ENCODE data around the gene ORM2. TPM values are rescaled to one million over a fixed set of nuclear protein-coding genes. Genes with fewer than 3 reads are reported as not detected.

Gene ORM2
- total and polyA plus RNA-seq, 2 experiments from 2014 or later, result 0.76 TPM

GRCh38 chr9:114366334-114367128 lies 36.9 kb downstream of the ORM2 start:
- H3K27ac ChIP-seq (ENCODE audit: low read depth), result no peak overlapping the region
- H3K79me2 ChIP-seq (replicated peaks; ENCODE audit: insufficient read depth), result peaks cover 4% of the 10 kb centered on the region; the same call in 1 of the 2 replicates
- H3K36me3 ChIP-seq (ENCODE audit: insufficient read depth), result peaks cover under 1% of the 10 kb centered on the region; the same call in 1 of the 2 replicates
- peaks cover 60% of the 10 kb centered on the region for H3K36me3 Mint-ChIP-seq (ENCODE audit: low read depth)
- H3F3A ChIP-seq (replicated peaks; ENCODE audit: low read depth), result peaks cover 12% of the 10 kb centered on the region; the same call in 1 of the 2 replicates
- DNase-seq (ENCODE audit: low spot score) (no peak), ATAC-seq (no peak)
- H3K9me3 Mint-ChIP-seq, result no peaks in the 10 kb centered on the region
- H3K27me3 Mint-ChIP-seq (ENCODE audit: insufficient read depth, low read depth, poor library complexity), result peaks cover 2% of the 10 kb centered on the region
- H3K27ac Mint-ChIP-seq, result peak overlapping the region; percentile 37; the same call in 1 of the 2 replicates
- H3K4me2 ChIP-seq, result no peak overlapping the region
- H3K4me1 ChIP-seq (ENCODE audit: insufficient read depth), result peaks cover 26% of the 10 kb centered on the region
- H3K4me3 ChIP-seq, result no peak overlapping the region
- peaks cover 26% of the 10 kb centered on the region for H3K4me1 Mint-ChIP-seq
- H3K4me3 Mint-ChIP-seq, result no peak overlapping the region
- no peaks in the 10 kb centered on the region for H3K27me3 ChIP-seq (ENCODE audit: insufficient read depth)
- H2AFZ ChIP-seq, result no peak overlapping the region
- no peak for TF ChIP-seq NANOG (IDR thresholded peaks at IDR 0.05; ENCODE audit: borderline replicate concordance)
- no peak for TF ChIP-seq JUNB (IDR thresholded peaks at IDR 0.05; ENCODE audit: unreplicated experiment)
- TF ChIP-seq ZNF331 (CRISPR knock-in tag; IDR thresholded peaks at IDR 0.05; ENCODE audit: low read depth), result no peak
- TF ChIP-seq CTCF (conservative IDR thresholded peaks at IDR 0.05; ENCODE audit: low read depth in 2 of 2), result no peak
- no peak for TF ChIP-seq ETS1 (IDR thresholded peaks at IDR 0.05)
- TF ChIP-seq ZNF114 (CRISPR knock-in tag; IDR thresholded peaks at IDR 0.05), result no peak
- TF ChIP-seq STAT1 (IDR thresholded peaks at IDR 0.05; ENCODE audit: unreplicated experiment), result no peak
- no peak for TF ChIP-seq EZH2 (IDR thresholded peaks at IDR 0.05; ENCODE audit: low read depth, unreplicated experiment)
- TF ChIP-seq CREB1 (CRISPR knock-in tag; IDR thresholded peaks at IDR 0.05; ENCODE audit: low read depth), result no peak
- TF ChIP-seq REST (IDR thresholded peaks at IDR 0.05; ENCODE audit: unreplicated experiment), result no peak
- 0 out of 2 replicates have a peak, but pooled peaks cover 6% of the 10 kb centered on the region for H3K9me2 ChIP-seq (ENCODE audit: insufficient read depth)
- no peaks in the 10 kb centered on the region for H4K20me1 ChIP-seq (replicated peaks; ENCODE audit: insufficient read depth)
